Activated naive CD8-positive, alpha-beta T cell treated with anti-CD3 and anti-CD28 coated beads, Interleukin-2, amount 50 U/mL, for 24 hours (primary cell): Measurements from ENCODE around the gene GLS.
"Not testable (repeated sequence)": the region's sequence is repeated elsewhere in the genome, so short reads cannot be mapped to it uniquely, and the experiment has no call there.

ENCODE experiments used
- ATAC-seq: fragments of 150-1000 bp; cut with Tn5 transposase; one replicate; pipeline ENCODE4 v1.10.0; 2021
- DNase-seq: peaks from one replicate; pipeline ENCODE4 v3.0.0; 2021
- H3K27ac Mint-ChIP-seq: one replicate; pipeline ENCODE4 v1.8.0; 2021; ENCODE audit warnings: mild to moderate bottlenecking, mixed read lengths
- H3K27me3 Mint-ChIP-seq: one replicate; pipeline ENCODE4 v1.8.0; 2021; ENCODE audit warnings: mixed read lengths
- H3K36me3 Mint-ChIP-seq: one replicate; pipeline ENCODE4 v1.8.0; 2021; ENCODE audit warnings: low read depth, mixed read lengths
- H3K4me1 Mint-ChIP-seq: one replicate; pipeline ENCODE4 v1.8.0; 2021; ENCODE audit warnings: mixed read lengths
- H3K4me3 Mint-ChIP-seq: one replicate; pipeline ENCODE4 v1.8.0; 2021; ENCODE audit warnings: mild to moderate bottlenecking, moderate library complexity, mixed read lengths
- H3K9me3 Mint-ChIP-seq: one replicate; pipeline ENCODE4 v1.8.0; 2021; ENCODE audit warnings: mixed read lengths

GLS gene

DNA sequence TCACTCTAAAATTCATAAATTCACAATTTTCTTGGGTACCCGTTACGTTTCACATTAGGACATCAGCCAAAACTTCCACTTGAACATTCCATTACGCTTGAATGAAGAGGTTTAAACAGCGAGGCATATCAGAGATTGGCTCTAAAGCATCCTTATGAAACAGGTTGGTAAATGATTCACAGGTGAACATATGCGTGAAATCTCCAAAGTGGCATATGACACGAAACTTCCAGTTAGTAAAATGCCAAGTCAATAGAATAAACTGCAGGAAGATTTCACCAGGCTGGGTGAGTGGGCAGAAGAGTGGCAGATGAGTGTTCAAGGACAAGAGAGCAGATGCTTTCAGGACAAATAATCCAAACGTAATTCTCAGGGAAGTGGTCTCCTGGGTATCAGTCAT, 33.9 kb upstream of the GLS start:
- no peak overlapping the region for H3K4me3 Mint-ChIP-seq
- H3K36me3 Mint-ChIP-seq = peaks cover 2% of the 10 kb centered on the region
- H3K27ac Mint-ChIP-seq = no peak overlapping the region
- peaks cover 22% of the 10 kb centered on the region for H3K4me1 Mint-ChIP-seq
- no peaks in the 10 kb centered on the region for H3K9me3 Mint-ChIP-seq
- H3K27me3 Mint-ChIP-seq = no peaks in the 10 kb centered on the region
- ATAC-seq (peak; percentile 21), DNase-seq (peak; percentile 29)

- Mint-ChIP-seq H3K4me1 (peaks cover 13% of the 10 kb centered on the region), H3K9me3 (no peaks in the 10 kb centered on the region), H3K27me3 (no peaks in the 10 kb centered on the region), H3K36me3 (no peaks in the 10 kb centered on the region), H3K27ac (no peak overlapping the region), H3K4me3 (no peak overlapping the region)
- no peak for ATAC-seq
- no peak for DNase-seq
These were observed 33.0 kb upstream of the GLS start for GRCh38 chr2:190847504-190848081.

GRCh38 chr2:190849774-190850173, 30.8 kb upstream of the GLS start:
- Mint-ChIP-seq H3K27ac (no peak overlapping the region), H3K27me3 (no peaks in the 10 kb centered on the region), H3K4me1 (peaks cover 8% of the 10 kb centered on the region), H3K4me3 (no peak overlapping the region), H3K36me3 (no peaks in the 10 kb centered on the region), H3K9me3 (no peaks in the 10 kb centered on the region)
- ATAC-seq (no peak), DNase-seq (no peak)

DNA sequence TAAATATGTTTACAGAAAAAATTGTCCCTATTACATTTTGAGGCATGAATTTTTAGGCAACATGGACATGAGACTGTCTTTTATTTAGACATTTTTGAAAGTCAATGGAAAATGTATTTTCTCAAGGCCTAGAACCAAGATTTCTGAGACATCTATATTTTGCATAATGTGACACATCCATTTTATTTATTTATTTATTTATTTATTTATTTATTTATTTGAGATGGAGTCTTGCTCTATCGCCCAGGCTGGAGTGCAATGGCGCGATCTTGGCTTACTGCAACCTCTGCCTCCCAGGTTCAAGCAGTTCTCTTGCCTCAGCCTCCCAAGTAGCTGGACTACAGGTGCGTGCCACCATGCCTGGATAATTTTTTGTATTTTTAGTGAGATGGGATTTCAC, 27.6 kb upstream of the GLS start:
- H3K9me3 Mint-ChIP-seq, H3K27ac Mint-ChIP-seq, H3K4me1 Mint-ChIP-seq, H3K36me3 Mint-ChIP-seq, H3K4me3 Mint-ChIP-seq, H3K27me3 Mint-ChIP-seq, DNase-seq, ATAC-seq: not testable (repeated sequence)

- no peaks in the 10 kb centered on the region for H3K9me3 Mint-ChIP-seq
- no peak overlapping the region for H3K4me3 Mint-ChIP-seq
- H3K27me3 Mint-ChIP-seq = no peaks in the 10 kb centered on the region
- H3K36me3 Mint-ChIP-seq = no peaks in the 10 kb centered on the region
- DNase-seq (no peak), ATAC-seq (no peak)
- H3K4me1 Mint-ChIP-seq = peaks cover 2% of the 10 kb centered on the region
- no peak overlapping the region for H3K27ac Mint-ChIP-seq
These were observed 26.9 kb upstream of the GLS start for GRCh38 chr2:190853531-190854383.

GRCh38 chr2:190854726-190855125, 25.9 kb upstream of the GLS start:
- ATAC-seq (no peak), DNase-seq (no peak)
- Mint-ChIP-seq H3K27ac (no peak overlapping the region), H3K9me3 (no peaks in the 10 kb centered on the region), H3K36me3 (no peaks in the 10 kb centered on the region), H3K27me3 (no peaks in the 10 kb centered on the region), H3K4me1 (no peaks in the 10 kb centered on the region), H3K4me3 (no peak overlapping the region)

- DNase-seq = no peak
- ATAC-seq = no peak
- no peaks in the 10 kb centered on the region for H3K4me1 Mint-ChIP-seq
- H3K27me3 Mint-ChIP-seq = no peaks in the 10 kb centered on the region
- H3K4me3 Mint-ChIP-seq = no peak overlapping the region
- no peak overlapping the region for H3K27ac Mint-ChIP-seq
- no peaks in the 10 kb centered on the region for H3K36me3 Mint-ChIP-seq
- no peaks in the 10 kb centered on the region for H3K9me3 Mint-ChIP-seq
These were observed 25.4 kb upstream of the GLS start for GRCh38 chr2:190855245-190855644.

DNA sequence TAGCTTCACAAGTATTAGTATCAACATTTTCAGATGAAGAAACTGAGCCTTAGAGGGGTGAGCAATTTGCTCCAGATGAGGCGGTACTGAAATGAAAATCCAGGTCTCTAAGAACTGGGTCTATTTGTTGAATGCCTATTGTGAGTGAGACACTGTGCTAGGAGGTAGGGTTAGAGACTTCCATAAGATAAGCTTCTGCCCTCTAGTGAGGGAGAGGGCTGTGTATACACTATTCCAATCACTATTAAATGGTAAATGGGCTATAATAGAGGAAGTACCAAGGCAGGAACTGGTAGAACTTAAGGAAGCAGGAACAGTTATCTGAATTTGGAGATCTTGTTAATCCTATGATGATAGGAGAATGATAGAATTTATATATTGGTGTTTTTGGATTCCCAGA, 23.6 kb upstream of the GLS start:
- Mint-ChIP-seq H3K27me3 (no peaks in the 10 kb centered on the region), H3K4me1 (peaks cover under 1% of the 10 kb centered on the region), H3K27ac (no peak overlapping the region), H3K4me3 (no peak overlapping the region), H3K36me3 (peaks cover 5% of the 10 kb centered on the region), H3K9me3 (peaks cover 8% of the 10 kb centered on the region)
- ATAC-seq = no peak
- no peak for DNase-seq

GRCh38 chr2:190858817-190859216, 21.8 kb upstream of the GLS start:
- ATAC-seq = no peak
- H3K27me3 Mint-ChIP-seq = no peaks in the 10 kb centered on the region
- peaks cover 11% of the 10 kb centered on the region for H3K9me3 Mint-ChIP-seq
- no peak overlapping the region for H3K27ac Mint-ChIP-seq
- H3K36me3 Mint-ChIP-seq = peaks cover 12% of the 10 kb centered on the region
- no peak for DNase-seq
- no peak overlapping the region for H3K4me3 Mint-ChIP-seq
- H3K4me1 Mint-ChIP-seq = peaks cover 19% of the 10 kb centered on the region

GRCh38 chr2:190859347-190860297, 21.0 kb upstream of the GLS start:
- Mint-ChIP-seq H3K4me1 (peaks cover 22% of the 10 kb centered on the region), H3K36me3 (peaks cover 12% of the 10 kb centered on the region), H3K9me3 (peaks cover 11% of the 10 kb centered on the region), H3K4me3 (no peak overlapping the region), H3K27ac (no peak overlapping the region), H3K27me3 (no peaks in the 10 kb centered on the region)
- ATAC-seq = no peak
- DNase-seq = no peak

DNA sequence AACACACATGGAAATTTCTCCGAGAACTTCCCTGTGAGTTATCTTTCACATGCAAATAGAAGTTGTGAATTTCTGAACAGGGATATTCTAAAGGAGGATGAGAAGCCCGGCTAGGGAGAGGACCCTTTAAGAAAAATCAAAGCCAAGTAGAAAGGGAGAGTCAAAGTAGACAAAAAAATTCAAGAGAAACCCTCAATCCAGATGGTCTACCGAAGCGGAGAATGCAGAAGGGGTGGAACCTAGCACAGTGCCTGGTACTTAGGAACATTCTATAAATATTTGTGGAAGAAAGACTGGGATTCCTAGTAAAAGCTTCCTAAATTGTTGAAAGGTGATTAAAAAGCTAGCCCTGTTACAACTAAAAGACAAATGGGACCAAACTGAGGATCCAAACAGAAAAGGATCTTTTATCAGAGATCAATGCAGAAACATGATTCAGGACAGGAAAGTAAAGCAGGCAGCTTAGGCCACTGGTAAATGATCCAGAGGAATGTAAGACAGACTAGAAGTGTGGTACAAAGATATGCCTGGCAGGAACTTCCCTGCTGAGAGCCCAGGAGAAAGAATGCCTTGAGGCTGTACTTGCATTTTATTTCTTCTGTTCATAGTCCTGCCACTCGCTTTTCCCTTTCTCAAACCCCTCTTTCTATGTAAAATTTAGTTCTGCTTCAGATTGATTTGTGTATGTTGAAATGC, 19.5 kb upstream of the GLS start:
- peaks cover 22% of the 10 kb centered on the region for H3K4me1 Mint-ChIP-seq

GRCh38 chr2:190862128-190862527, 18.5 kb upstream of the GLS start:
- H3K27me3 Mint-ChIP-seq, ATAC-seq, H3K27ac Mint-ChIP-seq, DNase-seq, H3K4me3 Mint-ChIP-seq: not testable (repeated sequence)
- Mint-ChIP-seq H3K4me1 (peaks cover 22% of the 10 kb centered on the region), H3K36me3 (peaks cover 12% of the 10 kb centered on the region), H3K9me3 (peaks cover 11% of the 10 kb centered on the region)

More for the DNA sequence above, 19.5 kb upstream of the GLS start:
- H3K36me3 Mint-ChIP-seq = peaks cover 12% of the 10 kb centered on the region
- DNase-seq (no peak), ATAC-seq (no peak)
- H3K27ac Mint-ChIP-seq = no peak overlapping the region
- H3K9me3 Mint-ChIP-seq = peaks cover 11% of the 10 kb centered on the region
- no peaks in the 10 kb centered on the region for H3K27me3 Mint-ChIP-seq
- H3K4me3 Mint-ChIP-seq = no peak overlapping the region

DNA sequence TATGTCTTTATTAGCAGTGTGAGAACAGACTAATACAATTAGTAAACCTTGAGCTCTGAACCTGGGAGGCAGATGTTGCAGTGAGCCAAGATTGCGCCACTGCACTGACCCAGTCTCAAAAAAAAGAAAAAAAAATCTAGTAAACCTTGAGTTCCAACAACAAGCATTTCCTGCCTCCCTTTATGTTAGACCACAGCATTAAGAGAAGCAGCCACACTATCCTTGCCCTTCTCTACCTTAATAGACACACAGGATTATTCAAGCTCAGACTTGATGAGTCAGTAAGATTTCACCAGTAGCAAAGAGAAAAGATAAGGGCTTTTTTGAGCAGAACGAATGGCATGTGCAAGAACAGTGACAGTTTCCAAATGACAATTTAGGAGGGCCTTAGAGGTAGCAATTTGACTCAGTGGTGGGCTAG, 18.0 kb upstream of the GLS start:
- ATAC-seq (peak; percentile 68), DNase-seq (no peak)
- peaks cover 13% of the 10 kb centered on the region for H3K36me3 Mint-ChIP-seq
- H3K4me3 Mint-ChIP-seq = no peak overlapping the region
- peaks cover 22% of the 10 kb centered on the region for H3K4me1 Mint-ChIP-seq
- H3K9me3 Mint-ChIP-seq = peaks cover 11% of the 10 kb centered on the region
- H3K27me3 Mint-ChIP-seq = no peaks in the 10 kb centered on the region
- no peak overlapping the region for H3K27ac Mint-ChIP-seq

- Mint-ChIP-seq H3K36me3 (peaks cover 17% of the 10 kb centered on the region), H3K9me3 (peaks cover 11% of the 10 kb centered on the region), H3K27me3 (no peaks in the 10 kb centered on the region), H3K4me1 (peaks cover 22% of the 10 kb centered on the region), H3K27ac (no peak overlapping the region), H3K4me3 (no peak overlapping the region)
- ATAC-seq = peak; percentile 24
- DNase-seq = no peak
These were observed 16.7 kb upstream of the GLS start for GRCh38 chr2:190863946-190864345.
